Ovary (tissue), 9 donors: ENCODE data around the gene RHOA. TPM values are rescaled to one million over a fixed set of nuclear protein-coding genes. Genes with fewer than 3 reads are reported as not detected.
"Not testable (repeated sequence)": the region's sequence is repeated elsewhere in the genome, so short reads cannot be mapped to it uniquely, and the experiment has no call there.

Experiments used
- DNase-seq, 5 donors: peaks; one replicate each; pipeline ENCODE4 v3.0.0-alpha.2; 2019 to 2020
- H3K27ac ChIP-seq, 2 donors: fragments of 200-600 bp; one replicate each; pipeline versions ENCODE4 v1.5.1 to v1.8.0; 2019 to 2022
- H3K27me3 ChIP-seq: fragments of 200-600 bp; one replicate; pipeline ENCODE4 v1.8.0; 2022
- H3K36me3 ChIP-seq: fragments of 200-600 bp; sonication (generic); one replicate; pipeline ENCODE4 v1.5.1; 2019
- H3K4me1 ChIP-seq: one replicate; pipeline ENCODE4 v1.8.1; 2013; ENCODE audit warnings: mild to moderate bottlenecking, moderate library complexity; ENCODE audit not compliant: insufficient read depth
- H3K4me3 ChIP-seq: fragments of 200-600 bp; sonication (generic); one replicate; pipeline ENCODE4 v1.5.1; 2017
- H3K9me3 ChIP-seq, 2 donors: fragments of 200-600 bp in 1 of 2; sonication (generic) in 1 of 2; one replicate each; pipeline versions ENCODE4 v1.5.1 to v1.8.1; 2013 to 2019; ENCODE audit warnings: mild to moderate bottlenecking in 1 of 2, moderate library complexity in 1 of 2
- EP300 ChIP-seq: sonication (generic); formaldehyde crosslinking; IDR thresholded peaks from one replicate; pipeline ENCODE4 v1.6.1; 2017; ENCODE audit warnings: antibody characterized with exemption
- POLR2A ChIP-seq: fragments of 450-650 bp; IDR thresholded peaks from one replicate; pipeline ENCODE4 v1.6.1; 2017; ENCODE audit warnings: antibody characterized with exemption, mild to moderate bottlenecking, moderate library complexity
- WGBS, 3 donors: extraction: QIAGEN DNeasy Blood & Tissue Kit in 1 of 3; methylation state at CpG; one replicate each; pipeline versions ENCODE4 v1.1.5 to v1.1.7; 2013 to 2017; 5-methylcytosine and 5-hydroxymethylcytosine counted together
- intact Hi-C, 4 donors: fragments of 100-400 bp; cut with DNase I; formaldehyde crosslinking; loops; one replicate each; pipeline versions ENCODE4 v1.11.0 to v1.15.1; 2022 to 2023
- polyA plus RNA-seq, 2 donors: library from polyadenylated mRNA; stranded (reverse); fragments of 200-250 nt in 1 of 2; fragments of 350-450 nt in 1 of 2; fragmentation: Illumina TruSeq in 1 of 2; extraction: RNeasy Lipid Tissue Mini Kit (QIAGEN cat#74804) in 1 of 2; gene quantifications; one replicate each; pipeline ENCODE4 v1.2.3, GENCODE V29; 2013 to 2014
- total RNA-seq, 7 donors: library from RNA; depleted of rRNA in 2 of 7; stranded (reverse); fragments of >200 nt in 2 of 7; fragmentation: NEBNext Ultra II Directional in 3 of 7; extraction: Animal tissue kit (Norgen Biotek cat#: 25700) in 3 of 7; gene quantifications; one replicate each; pipeline versions ENCODE4 v1.1.0 to v1.2.4, GENCODE V29; 2016 to 2023
- TF ChIP-seq, protein P1 (sequence below), 3 donors: fragments of 450-650 bp in 2 of 3; fragments of 200-600 bp in 1 of 3; IDR thresholded peaks; one replicate each; pipeline versions ENCODE4 v1.5.1 to v1.8.0; 2016 to 2022; ENCODE audit warnings: antibody characterized with exemption in 3 of 3, mild to moderate bottlenecking in 1 of 3
- donor health status: DM: no; HTN: no; CAD: no; lungs with moderate emphysema.
- donor health status: DM: no; HTN: no; CAD: no.
- donor health status: Bipolar disorder and iron deficiency.
- donor health status: DM: yes; HTN: yes; CAD: no.
- donor health status: DM: no; HTN: no; CAD: no.
- donor health status: DM: yes; HTN: yes; CAD: no.

Gene RHOA
- total and polyA plus RNA-seq, 9 donors, result 293 to 878 (median 439) TPM

DNA sequence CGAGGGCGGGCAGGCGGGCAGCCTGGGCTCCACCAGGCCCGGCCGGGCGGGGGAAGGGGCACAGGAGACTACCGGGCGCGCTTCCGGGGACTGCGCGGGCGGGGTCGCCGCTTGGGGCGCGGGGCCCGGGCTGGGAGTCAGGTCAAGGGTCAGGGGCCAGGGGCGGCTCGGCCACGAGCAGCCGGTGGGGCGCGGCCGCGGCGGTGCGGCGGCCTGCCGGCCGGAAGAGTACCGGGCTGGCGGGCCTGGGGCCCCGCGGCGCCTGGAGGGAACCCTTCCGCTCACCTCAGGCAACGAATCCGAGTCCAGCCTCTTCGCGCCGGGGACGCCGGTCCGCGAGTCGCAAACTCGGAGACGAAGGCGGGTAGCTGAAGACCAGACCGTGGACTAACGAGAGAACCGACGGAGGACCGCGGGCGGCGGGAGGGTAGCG is 225 bp downstream of the RHOA start:
- peak overlapping the region; percentile 76 for H3K4me3 ChIP-seq
- DNase-seq, result peak; percentile 57 to 80 (median 71)
- WGBS, 3 donors, result 0 to 1% (median 0%) methylated on average over 9 to 59 of the region's 59 CpGs
- intact Hi-C loops, result loop anchor here in 1 of 4 donors (5.0 to 10.0 kb wide), 2 partner anchors 53 to 54 kb away; partner anchors contain the start of gene GPX1
- H3K27me3 ChIP-seq, result no peaks in the 10 kb centered on the region
- no peaks in the 10 kb centered on the region for H3K36me3 ChIP-seq
- no peaks in the 10 kb centered on the region for H3K9me3 ChIP-seq
- TF ChIP-seq, protein P1, sequence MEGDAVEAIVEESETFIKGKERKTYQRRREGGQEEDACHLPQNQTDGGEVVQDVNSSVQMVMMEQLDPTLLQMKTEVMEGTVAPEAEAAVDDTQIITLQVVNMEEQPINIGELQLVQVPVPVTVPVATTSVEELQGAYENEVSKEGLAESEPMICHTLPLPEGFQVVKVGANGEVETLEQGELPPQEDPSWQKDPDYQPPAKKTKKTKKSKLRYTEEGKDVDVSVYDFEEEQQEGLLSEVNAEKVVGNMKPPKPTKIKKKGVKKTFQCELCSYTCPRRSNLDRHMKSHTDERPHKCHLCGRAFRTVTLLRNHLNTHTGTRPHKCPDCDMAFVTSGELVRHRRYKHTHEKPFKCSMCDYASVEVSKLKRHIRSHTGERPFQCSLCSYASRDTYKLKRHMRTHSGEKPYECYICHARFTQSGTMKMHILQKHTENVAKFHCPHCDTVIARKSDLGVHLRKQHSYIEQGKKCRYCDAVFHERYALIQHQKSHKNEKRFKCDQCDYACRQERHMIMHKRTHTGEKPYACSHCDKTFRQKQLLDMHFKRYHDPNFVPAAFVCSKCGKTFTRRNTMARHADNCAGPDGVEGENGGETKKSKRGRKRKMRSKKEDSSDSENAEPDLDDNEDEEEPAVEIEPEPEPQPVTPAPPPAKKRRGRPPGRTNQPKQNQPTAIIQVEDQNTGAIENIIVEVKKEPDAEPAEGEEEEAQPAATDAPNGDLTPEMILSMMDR (IDR thresholded peaks at IDR 0.05), result peak in 1 of 3 donors; percentile 11
- TF ChIP-seq POLR2A, result peak; percentile 8
- no peak for TF ChIP-seq EP300
- peaks cover 13% of the 10 kb centered on the region for H3K4me1 ChIP-seq
- H3K27ac ChIP-seq, result peak overlapping the region; percentile 91 to 98

DNA sequence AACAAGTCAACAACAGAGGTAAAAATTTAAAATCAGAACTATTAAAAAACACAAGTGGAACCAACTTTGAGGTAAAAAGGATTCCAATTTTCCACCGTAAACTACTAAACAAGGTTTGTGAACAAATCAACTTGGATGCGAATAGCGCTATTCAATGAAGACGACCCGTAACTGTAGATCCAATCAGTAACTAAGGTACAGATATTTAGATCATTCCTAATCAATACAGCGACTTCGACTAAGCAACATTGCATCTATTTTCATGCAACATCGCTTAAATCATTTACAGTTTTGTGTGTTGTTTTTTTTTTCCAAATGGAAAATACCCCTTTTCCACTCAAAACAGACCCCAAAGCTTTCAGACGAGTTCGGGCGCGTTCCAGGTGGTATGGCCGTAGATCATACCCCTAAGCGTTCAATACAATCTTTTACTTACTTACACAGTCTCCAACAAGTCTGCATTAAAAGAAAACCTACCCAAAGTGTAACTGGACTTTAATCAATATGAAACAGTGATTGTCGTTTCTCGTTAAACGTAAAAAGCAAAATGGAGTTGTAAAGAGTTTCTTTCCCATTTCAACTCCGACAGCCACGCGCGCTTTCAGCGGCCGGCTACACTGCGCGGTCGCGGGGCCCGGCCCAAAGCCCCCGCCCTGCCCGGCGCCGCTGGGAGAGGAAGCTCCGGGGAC is 786 bp downstream of the RHOA start:
- WGBS, 3 donors, result 1% methylated on average over 31 to 33 of the region's 33 CpGs

DNA sequence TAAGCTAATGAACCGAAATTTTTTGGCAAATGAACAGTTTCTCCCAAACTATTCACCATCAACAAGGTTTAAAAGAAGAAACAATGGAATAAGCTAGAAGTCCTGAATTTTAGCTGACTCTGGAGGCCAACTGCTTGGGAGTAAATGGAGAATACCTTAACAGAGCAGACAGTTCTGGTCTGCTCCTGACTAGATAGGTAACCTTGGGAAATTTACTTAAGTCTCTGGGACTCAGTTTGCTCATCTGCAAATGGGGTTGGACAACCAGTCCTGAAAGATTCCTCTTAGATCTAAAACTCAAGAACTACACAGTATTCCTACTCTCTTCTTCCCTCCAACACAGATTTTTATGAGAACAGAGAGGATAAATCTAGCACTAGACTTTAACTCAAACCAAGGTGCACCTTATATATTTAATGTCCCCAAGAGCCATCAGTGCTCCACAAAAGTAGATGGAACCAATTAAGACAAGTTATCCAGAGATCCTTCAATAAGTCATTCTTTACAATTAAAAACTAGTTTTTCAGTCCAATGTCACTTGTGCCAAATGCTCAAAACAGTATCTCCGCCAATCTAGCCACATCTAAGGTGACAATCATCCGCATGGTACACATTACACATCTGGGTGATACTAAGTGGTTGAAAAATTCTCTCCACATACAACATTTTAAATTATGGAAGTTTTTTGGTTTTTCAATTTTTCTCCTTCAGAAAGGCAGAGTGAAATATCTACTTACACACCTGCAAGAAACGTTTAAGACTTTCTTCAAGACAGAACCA is 1.5 kb downstream of the RHOA start:
- Histone ChIP-seq H3K9me3 (no peaks in the 10 kb centered on the region), H3K4me3 (peak overlapping the region; percentile 76), H3K36me3 (no peaks in the 10 kb centered on the region), H3K27ac (peak overlapping the region in 1 of 2 donors; percentile 42), H3K27me3 (no peaks in the 10 kb centered on the region), H3K4me1 (peaks cover 13% of the 10 kb centered on the region)
- 22 to 26% (median 25%) methylated on average over 4 of the region's 4 CpGs for WGBS, 3 donors
- no peak for TF ChIP-seq POLR2A
- TF ChIP-seq, protein P1 (IDR thresholded peaks at IDR 0.05), result no peak
- TF ChIP-seq EP300, result no peak
- intact Hi-C loops, result loop anchor here in 1 of 4 donors (5.0 to 10.0 kb wide), 2 partner anchors 53 to 55 kb away; partner anchors contain the start of gene GPX1
- DNase-seq, result no peak

More for the DNA sequence above, 786 bp downstream of the RHOA start:
- intact Hi-C loops, result loop anchor here in 1 of 4 donors (5.0 to 10.0 kb wide), 2 partner anchors 54 kb away; partner anchors contain the start of gene GPX1
- DNase-seq, result no peak
- Histone ChIP-seq H3K27ac (peak overlapping the region; percentile 91 to 98), H3K27me3 (no peaks in the 10 kb centered on the region), H3K9me3 (no peaks in the 10 kb centered on the region), H3K4me1 (peaks cover 13% of the 10 kb centered on the region), H3K4me3 (peak overlapping the region; percentile 76), H3K36me3 (no peaks in the 10 kb centered on the region)
- TF ChIP-seq POLR2A, result no peak

DNA sequence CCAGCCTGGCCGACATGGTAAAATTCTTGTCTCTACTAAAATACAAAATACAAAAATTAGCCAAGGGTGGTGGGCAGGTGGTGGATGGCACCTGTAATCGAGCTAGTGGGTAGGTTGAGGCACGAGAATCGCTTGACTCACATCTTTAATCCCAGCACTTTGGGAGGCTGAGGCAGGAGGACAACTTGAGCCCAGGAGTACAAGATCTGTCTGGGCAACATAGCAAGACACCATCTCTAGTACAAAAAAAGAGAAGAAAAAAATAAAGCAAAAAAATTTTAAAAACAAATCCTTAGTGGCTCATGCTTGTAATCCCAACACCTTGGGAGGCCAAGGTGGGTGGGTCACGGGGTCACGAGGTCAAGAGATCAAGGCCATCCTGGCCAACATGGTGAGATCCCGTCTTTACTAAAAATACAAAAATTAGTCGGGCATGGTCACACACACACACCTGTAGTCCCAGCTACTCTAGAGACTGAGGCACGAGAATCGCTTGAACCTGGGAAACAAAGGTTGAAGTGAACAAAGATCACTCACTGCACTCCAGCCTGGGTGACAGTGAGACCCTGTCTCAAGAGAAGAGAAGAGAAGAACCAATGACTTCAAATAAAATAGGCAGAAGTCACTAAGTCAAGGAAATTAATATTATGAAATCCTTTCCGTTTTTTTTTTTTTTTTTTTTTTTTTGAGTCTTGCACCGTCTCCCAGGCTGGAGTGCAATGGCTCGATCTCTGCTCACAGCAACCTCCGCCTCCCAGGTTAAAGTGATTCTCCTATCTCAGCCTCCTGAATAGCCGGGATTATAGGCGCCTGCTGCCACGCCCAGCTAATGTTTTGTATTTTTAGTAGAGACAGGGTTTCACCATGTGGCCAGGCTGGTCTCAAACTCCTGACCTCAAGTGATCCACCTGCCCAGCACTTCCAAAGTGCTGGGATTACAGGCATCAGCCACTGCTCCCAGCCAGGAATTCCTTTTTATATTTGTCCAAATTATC is 4.9 kb downstream of the RHOA start:
- H3K9me3 ChIP-seq, result no peaks in the 10 kb centered on the region
- no peak overlapping the region for H3K4me3 ChIP-seq
- peaks cover 14% of the 10 kb centered on the region for H3K4me1 ChIP-seq
- no peak overlapping the region for H3K27ac ChIP-seq
- no peaks in the 10 kb centered on the region for H3K36me3 ChIP-seq
- WGBS, 3 donors, result 49 to 56% (median 50%) methylated on average over 17 of the region's 17 CpGs
- intact Hi-C loops, result no loop called here
- H3K27me3 ChIP-seq, result no peaks in the 10 kb centered on the region
- TF ChIP-seq POLR2A, result no peak
- no peak for TF ChIP-seq EP300
- TF ChIP-seq, protein P1 (IDR thresholded peaks at IDR 0.05), result no peak
- peak in 1 of 5 donors; percentile 44 for DNase-seq

DNA sequence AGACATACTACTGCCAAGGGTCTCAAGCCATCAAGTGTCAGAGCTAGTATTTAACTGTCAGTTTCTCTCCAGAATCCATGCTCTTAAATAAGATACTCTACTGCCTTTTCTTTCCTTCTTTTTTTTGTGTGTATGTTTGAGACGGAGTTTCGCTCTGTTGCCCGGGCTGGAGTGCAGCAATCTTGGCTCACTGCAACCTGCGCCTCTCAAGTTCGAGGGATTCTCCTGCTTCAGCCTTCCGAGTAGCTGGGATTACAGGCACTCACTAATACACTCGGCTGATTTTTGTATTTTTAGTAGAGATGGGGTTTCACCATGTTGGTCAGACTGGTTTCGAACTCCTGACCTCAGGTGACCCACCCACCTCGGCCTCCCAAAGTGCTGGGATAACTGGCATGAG is 6.2 kb downstream of the RHOA start:
- 34 to 36% (median 34%) methylated on average over 9 of the region's 9 CpGs for WGBS, 3 donors
- not testable (repeated sequence) for H3K27ac ChIP-seq

More for the DNA sequence above, 6.2 kb downstream of the RHOA start:
- H3K27me3 ChIP-seq, H3K4me3 ChIP-seq, intact Hi-C loops, H3K36me3 ChIP-seq, H3K9me3 ChIP-seq: not testable (repeated sequence)
- H3K4me1 ChIP-seq, result peaks cover 14% of the 10 kb centered on the region
- peak in 1 of 5 donors; percentile 31 for DNase-seq
